ENCODE results near the gene XPO4. TPM values are rescaled to one million over a fixed set of nuclear protein-coding genes. Genes with fewer than 3 reads are reported as not detected.

Gene XPO4
- polyA plus RNA-seq, 1 of the 3 experiments (the other 2 are of a cell fraction) = 4.2 TPM

DNA sequence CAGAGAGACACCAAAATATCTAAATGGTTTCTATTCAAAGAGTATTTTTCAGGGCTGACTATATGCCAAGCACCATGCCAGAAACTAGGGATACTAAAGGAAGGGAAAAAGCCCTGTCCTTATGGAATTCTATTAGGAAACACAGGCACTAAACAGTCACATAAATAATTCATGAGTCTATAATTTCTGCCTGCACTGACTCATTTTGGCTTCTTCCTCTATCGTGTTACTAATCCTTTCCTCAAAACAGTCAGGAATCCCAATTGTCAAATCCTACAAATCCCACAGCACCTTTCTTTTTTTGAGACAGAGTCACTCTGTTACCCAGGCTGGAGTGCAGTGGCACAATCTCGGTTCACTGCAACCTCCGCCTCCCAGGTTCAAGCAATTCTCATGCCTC lies 29.2 kb downstream of the XPO4 start:
- H4K20me1 ChIP-seq (ENCODE audit: insufficient read depth) = peaks cover 24% of the 10 kb centered on the region; the same call in 1 of the 2 replicates
- peak overlapping the region in 1 of 2 experiments; percentile 44; a peak in 2 of 4 replicates for H3K27ac ChIP-seq (ENCODE audit: low read depth in 2 of 2, low read length in 1 of 2)
- peaks cover 99% of the 10 kb centered on the region for H3K79me2 ChIP-seq (ENCODE audit: insufficient read depth)
- DNase-seq = no peak
- no peaks in the 10 kb centered on the region for H3K9me3 ChIP-seq
- H3K9ac ChIP-seq = no peak overlapping the region
- POLR2A ChIA-PET = no interaction called here
- no peak overlapping the region for H2AFZ ChIP-seq (ENCODE audit: low read depth)
- peak overlapping the region; percentile 12; the same call in 1 of the 2 replicates for H3K4me2 ChIP-seq
- peaks cover 0 to 15% of the 10 kb centered on the region in 2 experiments; a peak in 1 of 4 replicates for H3K4me1 ChIP-seq (ENCODE audit: control insufficient read depth in 1 of 2, insufficient read depth in 2 of 2, low read depth in 1 of 2, low read length in 1 of 2)
- CTCF ChIA-PET = no interaction called here
- peak; percentile 25; the same call in 1 of the 2 replicates for TF ChIP-seq FOSL2 (IDR thresholded peaks at IDR 0.05; ENCODE audit: borderline replicate concordance, low read depth)
- TF ChIP-seq, protein P1, sequence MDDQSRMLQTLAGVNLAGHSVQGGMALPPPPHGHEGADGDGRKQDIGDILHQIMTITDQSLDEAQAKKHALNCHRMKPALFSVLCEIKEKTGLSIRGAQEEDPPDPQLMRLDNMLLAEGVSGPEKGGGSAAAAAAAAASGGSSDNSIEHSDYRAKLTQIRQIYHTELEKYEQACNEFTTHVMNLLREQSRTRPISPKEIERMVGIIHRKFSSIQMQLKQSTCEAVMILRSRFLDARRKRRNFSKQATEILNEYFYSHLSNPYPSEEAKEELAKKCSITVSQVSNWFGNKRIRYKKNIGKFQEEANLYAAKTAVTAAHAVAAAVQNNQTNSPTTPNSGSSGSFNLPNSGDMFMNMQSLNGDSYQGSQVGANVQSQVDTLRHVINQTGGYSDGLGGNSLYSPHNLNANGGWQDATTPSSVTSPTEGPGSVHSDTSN (IDR thresholded peaks at IDR 0.05) = peak; percentile 13; the same call in 1 of the 2 replicates
- no peak for TF ChIP-seq SMC3 (IDR thresholded peaks at IDR 0.05; ENCODE audit: low read depth, low read length)
- no peak overlapping the region for H3K4me3 ChIP-seq (ENCODE audit: low read depth in 2 of 2, low read length in 1 of 2)
- WGBS (ENCODE audit: low lambda C conversion rate) = 52% methylated on average over 3 of the region's 3 CpGs
- H3K36me3 ChIP-seq (replicated peaks in 1 of 2; ENCODE audit: control insufficient read depth in 1 of 2, insufficient read depth in 2 of 2, low read length in 1 of 2) = no peaks in the 10 kb centered on the region
- no peaks in the 10 kb centered on the region for H3K27me3 ChIP-seq (ENCODE audit: insufficient read depth)
- peaks cover 5% of the 10 kb centered on the region for H3F3A ChIP-seq (replicated peaks; ENCODE audit: insufficient read depth)
- H3K9me2 ChIP-seq = no peaks in the 10 kb centered on the region

DNA sequence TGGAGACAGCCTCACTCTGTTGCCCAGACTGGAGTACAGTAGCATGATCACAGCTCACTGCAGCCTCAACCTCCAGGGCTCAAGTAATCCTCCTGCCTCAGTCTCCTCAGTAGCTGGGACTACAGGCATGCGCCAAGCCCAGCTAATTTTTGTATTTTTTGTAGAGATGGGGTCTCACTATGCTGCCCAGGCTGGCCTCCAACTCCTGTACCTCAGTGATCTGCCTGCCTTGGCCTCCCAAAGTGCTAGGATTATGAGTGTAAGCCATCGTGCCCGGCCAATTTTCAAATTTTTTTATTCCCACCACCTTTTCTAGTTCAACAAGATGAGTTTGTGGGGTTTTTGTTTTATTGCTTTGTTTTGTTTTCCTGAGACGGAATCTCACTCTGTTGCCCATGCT lies 31.7 kb downstream of the XPO4 start:
- no peak for DNase-seq
- H3K79me2 ChIP-seq (ENCODE audit: insufficient read depth) = peaks cover 75% of the 10 kb centered on the region
- TF ChIP-seq POLR2AphosphoS5 (IDR thresholded peaks at IDR 0.05; ENCODE audit: low read depth, low read length) (no peak), RFX5 (IDR thresholded peaks at IDR 0.05; ENCODE audit: low read length) (no peak), YY1 (IDR thresholded peaks at IDR 0.05; ENCODE audit: low read depth) (no peak), MEF2A (IDR thresholded peaks at IDR 0.05; ENCODE audit: borderline replicate concordance, low read depth) (no peak), RCOR1 (IDR thresholded peaks at IDR 0.05; ENCODE audit: low read length) (no peak), GATA2 (CRISPR knock-in tag; IDR thresholded peaks at IDR 0.05) (no peak), FOXJ3 (CRISPR knock-in tag; IDR thresholded peaks at IDR 0.05) (no peak), RAD21 (IDR thresholded peaks at IDR 0.05; ENCODE audit: low read length) (no peak), CHD2 (IDR thresholded peaks at IDR 0.05; ENCODE audit: low read length, partially characterized antibody) (no peak), RXRA (IDR thresholded peaks at IDR 0.05; ENCODE audit: borderline replicate concordance, low read depth) (no peak), NRF1 (IDR thresholded peaks at IDR 0.05; ENCODE audit: low read depth, low read length) (no peak), EP300 (IDR thresholded peaks at IDR 0.05; ENCODE audit: borderline replicate concordance in 1 of 2, low read depth in 1 of 2, low read length in 1 of 2) (no peak), EZH2phosphoT487 (IDR thresholded peaks at IDR 0.05; ENCODE audit: borderline replicate concordance, low read depth) (no peak), ELF1 (IDR thresholded peaks at IDR 0.05) (no peak), MXI1 (IDR thresholded peaks at IDR 0.05; ENCODE audit: low read depth, low read length) (no peak), TCF12 (IDR thresholded peaks at IDR 0.05) (no peak)
- TF ChIP-seq, protein P2, sequence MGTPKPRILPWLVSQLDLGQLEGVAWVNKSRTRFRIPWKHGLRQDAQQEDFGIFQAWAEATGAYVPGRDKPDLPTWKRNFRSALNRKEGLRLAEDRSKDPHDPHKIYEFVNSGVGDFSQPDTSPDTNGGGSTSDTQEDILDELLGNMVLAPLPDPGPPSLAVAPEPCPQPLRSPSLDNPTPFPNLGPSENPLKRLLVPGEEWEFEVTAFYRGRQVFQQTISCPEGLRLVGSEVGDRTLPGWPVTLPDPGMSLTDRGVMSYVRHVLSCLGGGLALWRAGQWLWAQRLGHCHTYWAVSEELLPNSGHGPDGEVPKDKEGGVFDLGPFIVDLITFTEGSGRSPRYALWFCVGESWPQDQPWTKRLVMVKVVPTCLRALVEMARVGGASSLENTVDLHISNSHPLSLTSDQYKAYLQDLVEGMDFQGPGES (IDR thresholded peaks at IDR 0.05; ENCODE audit: low read depth, low read length) = no peak
- TF ChIP-seq, protein P1 (IDR thresholded peaks at IDR 0.05) = no peak
- TF ChIP-seq, protein P3, sequence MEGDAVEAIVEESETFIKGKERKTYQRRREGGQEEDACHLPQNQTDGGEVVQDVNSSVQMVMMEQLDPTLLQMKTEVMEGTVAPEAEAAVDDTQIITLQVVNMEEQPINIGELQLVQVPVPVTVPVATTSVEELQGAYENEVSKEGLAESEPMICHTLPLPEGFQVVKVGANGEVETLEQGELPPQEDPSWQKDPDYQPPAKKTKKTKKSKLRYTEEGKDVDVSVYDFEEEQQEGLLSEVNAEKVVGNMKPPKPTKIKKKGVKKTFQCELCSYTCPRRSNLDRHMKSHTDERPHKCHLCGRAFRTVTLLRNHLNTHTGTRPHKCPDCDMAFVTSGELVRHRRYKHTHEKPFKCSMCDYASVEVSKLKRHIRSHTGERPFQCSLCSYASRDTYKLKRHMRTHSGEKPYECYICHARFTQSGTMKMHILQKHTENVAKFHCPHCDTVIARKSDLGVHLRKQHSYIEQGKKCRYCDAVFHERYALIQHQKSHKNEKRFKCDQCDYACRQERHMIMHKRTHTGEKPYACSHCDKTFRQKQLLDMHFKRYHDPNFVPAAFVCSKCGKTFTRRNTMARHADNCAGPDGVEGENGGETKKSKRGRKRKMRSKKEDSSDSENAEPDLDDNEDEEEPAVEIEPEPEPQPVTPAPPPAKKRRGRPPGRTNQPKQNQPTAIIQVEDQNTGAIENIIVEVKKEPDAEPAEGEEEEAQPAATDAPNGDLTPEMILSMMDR (IDR thresholded peaks at IDR 0.05) = no peak
- TF ChIP-seq, protein P4, sequence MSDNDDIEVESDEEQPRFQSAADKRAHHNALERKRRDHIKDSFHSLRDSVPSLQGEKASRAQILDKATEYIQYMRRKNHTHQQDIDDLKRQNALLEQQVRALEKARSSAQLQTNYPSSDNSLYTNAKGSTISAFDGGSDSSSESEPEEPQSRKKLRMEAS (IDR thresholded peaks at IDR 0.05; ENCODE audit: low read depth) = no peak
- no peaks in the 10 kb centered on the region for H3K9me3 ChIP-seq
- H3K4me2 ChIP-seq = no peak overlapping the region
- POLR2A ChIA-PET = no interaction called here
- WGBS (ENCODE audit: low lambda C conversion rate) = 84% methylated on average over 4 of the region's 4 CpGs
- no peak overlapping the region for H3K9ac ChIP-seq
- CTCF ChIA-PET = interaction anchor here (1.9 kb wide), 1 partner anchor 25 kb away, joined by 6 read pairs; no protein-coding TSS in a partner anchor
- no peak overlapping the region for H3K27ac ChIP-seq (ENCODE audit: low read depth in 2 of 2, low read length in 1 of 2)
- H2AFZ ChIP-seq (ENCODE audit: low read depth) = no peak overlapping the region
- H3K36me3 ChIP-seq (replicated peaks in 1 of 2; ENCODE audit: control insufficient read depth in 1 of 2, insufficient read depth in 2 of 2, low read length in 1 of 2) = no peaks in the 10 kb centered on the region
- H3F3A ChIP-seq (replicated peaks; ENCODE audit: insufficient read depth) = peaks cover 5% of the 10 kb centered on the region
- no peaks in the 10 kb centered on the region for H3K9me2 ChIP-seq
- no peak overlapping the region for H3K4me3 ChIP-seq (ENCODE audit: low read depth in 2 of 2, low read length in 1 of 2)
- H4K20me1 ChIP-seq (ENCODE audit: insufficient read depth) = peaks cover 24% of the 10 kb centered on the region; the same call in 1 of the 2 replicates
- H3K27me3 ChIP-seq (ENCODE audit: insufficient read depth) = no peaks in the 10 kb centered on the region
- peaks cover 0 to 19% of the 10 kb centered on the region in 2 experiments; a peak in 1 of 4 replicates for H3K4me1 ChIP-seq (ENCODE audit: control insufficient read depth in 1 of 2, insufficient read depth in 2 of 2, low read depth in 1 of 2, low read length in 1 of 2)
